H1 (cell line): Measurements from ENCODE around the gene ZNF835.

Experiments used
- EZH2 ChIP-seq: fragments of 200-600 bp; sonication (generic); IDR thresholded peaks from 2 replicates; pipeline ENCODE4 v1.7.1; 2012; ENCODE audit warnings: low read depth, mild to moderate bottlenecking, moderate library complexity, low read length, inconsistent platforms; ENCODE audit not compliant: severe bottlenecking
- TCF12 ChIP-seq: IDR thresholded peaks from 2 replicates; pipeline ENCODE4 v1.6.1; 2011; ENCODE audit warnings: low read depth, mild to moderate bottlenecking, low read length
- TEAD4 ChIP-seq: IDR thresholded peaks from 2 replicates; pipeline ENCODE4 v1.6.1; 2012; ENCODE audit warnings: low read depth, low read length, inconsistent platforms, mixed read lengths
- TF ChIP-seq, protein P1 (sequence below), 3 experiments: IDR thresholded peaks; 1 replicate in 2 of 3; 2 replicates in 1 of 3; pipeline versions ENCODE4 v1.5.1 to v1.6.1; 2011; ENCODE audit warnings: low read length in 3 of 3, mild to moderate bottlenecking in 3 of 3, inconsistent platforms in 2 of 3, low read depth in 1 of 3, moderate library complexity in 1 of 3; ENCODE audit not compliant: insufficient read depth in 1 of 3; ENCODE audit errors: control extremely low read depth in 1 of 3
- TF ChIP-seq, protein P2 (sequence below): IDR thresholded peaks from 2 replicates; pipeline ENCODE4 v1.6.1; 2011; ENCODE audit warnings: low read depth, mild to moderate bottlenecking, low read length; ENCODE audit not compliant: insufficient read depth

DNA sequence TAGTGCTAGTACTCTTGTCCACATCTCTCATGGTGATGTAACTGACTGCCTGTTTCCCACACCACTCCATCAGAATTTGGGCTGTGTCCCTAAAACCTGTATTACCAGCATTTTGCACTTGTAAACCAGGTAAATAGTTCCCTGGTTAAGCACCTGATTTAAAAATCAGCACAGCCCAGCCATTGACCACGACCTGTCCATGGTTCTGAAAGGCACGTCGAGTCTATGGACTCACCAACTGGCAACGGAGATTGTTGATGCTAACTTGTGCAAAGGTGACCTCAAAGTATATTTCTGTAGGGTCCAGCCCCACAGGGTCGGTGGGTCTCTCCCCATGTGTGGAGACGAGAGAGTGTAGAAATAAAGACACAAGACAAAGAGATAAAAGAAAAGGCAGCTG, 46.7 kb upstream of the ZNF835 start:
- TF ChIP-seq, protein P1, sequence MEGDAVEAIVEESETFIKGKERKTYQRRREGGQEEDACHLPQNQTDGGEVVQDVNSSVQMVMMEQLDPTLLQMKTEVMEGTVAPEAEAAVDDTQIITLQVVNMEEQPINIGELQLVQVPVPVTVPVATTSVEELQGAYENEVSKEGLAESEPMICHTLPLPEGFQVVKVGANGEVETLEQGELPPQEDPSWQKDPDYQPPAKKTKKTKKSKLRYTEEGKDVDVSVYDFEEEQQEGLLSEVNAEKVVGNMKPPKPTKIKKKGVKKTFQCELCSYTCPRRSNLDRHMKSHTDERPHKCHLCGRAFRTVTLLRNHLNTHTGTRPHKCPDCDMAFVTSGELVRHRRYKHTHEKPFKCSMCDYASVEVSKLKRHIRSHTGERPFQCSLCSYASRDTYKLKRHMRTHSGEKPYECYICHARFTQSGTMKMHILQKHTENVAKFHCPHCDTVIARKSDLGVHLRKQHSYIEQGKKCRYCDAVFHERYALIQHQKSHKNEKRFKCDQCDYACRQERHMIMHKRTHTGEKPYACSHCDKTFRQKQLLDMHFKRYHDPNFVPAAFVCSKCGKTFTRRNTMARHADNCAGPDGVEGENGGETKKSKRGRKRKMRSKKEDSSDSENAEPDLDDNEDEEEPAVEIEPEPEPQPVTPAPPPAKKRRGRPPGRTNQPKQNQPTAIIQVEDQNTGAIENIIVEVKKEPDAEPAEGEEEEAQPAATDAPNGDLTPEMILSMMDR (IDR thresholded peaks at IDR 0.05; ENCODE audit: control extremely low read depth in 1 of 3, insufficient read depth in 1 of 3, low read depth in 1 of 3, low read length in 3 of 3) = no peak
- TF ChIP-seq, protein P2, sequence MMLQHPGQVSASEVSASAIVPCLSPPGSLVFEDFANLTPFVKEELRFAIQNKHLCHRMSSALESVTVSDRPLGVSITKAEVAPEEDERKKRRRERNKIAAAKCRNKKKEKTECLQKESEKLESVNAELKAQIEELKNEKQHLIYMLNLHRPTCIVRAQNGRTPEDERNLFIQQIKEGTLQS = no peak
- no peak for TF ChIP-seq TCF12
- no peak for TF ChIP-seq EZH2
- no peak for TF ChIP-seq TEAD4
